ENCODE data around the gene TOM1L1.

DNA sequence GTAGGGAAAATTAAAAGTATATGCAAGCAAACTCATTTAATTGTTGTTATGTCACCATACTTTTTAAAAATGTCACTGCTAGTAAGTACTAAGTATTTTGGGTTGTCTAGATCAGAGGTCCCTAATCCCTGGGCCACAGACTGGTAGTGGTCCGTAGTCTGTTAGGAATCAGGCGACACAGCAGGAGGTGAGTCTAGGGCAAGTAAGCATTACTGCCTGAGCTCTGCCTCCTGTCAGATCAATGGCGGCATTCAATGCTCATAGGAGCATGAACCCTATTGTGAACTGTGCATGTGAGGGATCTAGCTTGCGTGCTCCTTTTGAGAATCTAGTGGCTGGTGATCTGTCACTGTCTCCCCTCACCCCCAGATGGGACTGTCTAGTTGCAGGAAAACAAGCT, 89.5 kb downstream of the TOM1L1 start:
- TF ChIP-seq, protein P1, sequence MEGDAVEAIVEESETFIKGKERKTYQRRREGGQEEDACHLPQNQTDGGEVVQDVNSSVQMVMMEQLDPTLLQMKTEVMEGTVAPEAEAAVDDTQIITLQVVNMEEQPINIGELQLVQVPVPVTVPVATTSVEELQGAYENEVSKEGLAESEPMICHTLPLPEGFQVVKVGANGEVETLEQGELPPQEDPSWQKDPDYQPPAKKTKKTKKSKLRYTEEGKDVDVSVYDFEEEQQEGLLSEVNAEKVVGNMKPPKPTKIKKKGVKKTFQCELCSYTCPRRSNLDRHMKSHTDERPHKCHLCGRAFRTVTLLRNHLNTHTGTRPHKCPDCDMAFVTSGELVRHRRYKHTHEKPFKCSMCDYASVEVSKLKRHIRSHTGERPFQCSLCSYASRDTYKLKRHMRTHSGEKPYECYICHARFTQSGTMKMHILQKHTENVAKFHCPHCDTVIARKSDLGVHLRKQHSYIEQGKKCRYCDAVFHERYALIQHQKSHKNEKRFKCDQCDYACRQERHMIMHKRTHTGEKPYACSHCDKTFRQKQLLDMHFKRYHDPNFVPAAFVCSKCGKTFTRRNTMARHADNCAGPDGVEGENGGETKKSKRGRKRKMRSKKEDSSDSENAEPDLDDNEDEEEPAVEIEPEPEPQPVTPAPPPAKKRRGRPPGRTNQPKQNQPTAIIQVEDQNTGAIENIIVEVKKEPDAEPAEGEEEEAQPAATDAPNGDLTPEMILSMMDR (IDR thresholded peaks at IDR 0.05): no peak
- TF ChIP-seq POLR2A (IDR thresholded peaks at IDR 0.05): no peak
